ENCODE data around the gene PRCC.
"Not testable (repeated sequence)": the region's sequence is repeated elsewhere in the genome, so short reads cannot be mapped to it uniquely, and the experiment has no call there.

Gene PRCC

DNA sequence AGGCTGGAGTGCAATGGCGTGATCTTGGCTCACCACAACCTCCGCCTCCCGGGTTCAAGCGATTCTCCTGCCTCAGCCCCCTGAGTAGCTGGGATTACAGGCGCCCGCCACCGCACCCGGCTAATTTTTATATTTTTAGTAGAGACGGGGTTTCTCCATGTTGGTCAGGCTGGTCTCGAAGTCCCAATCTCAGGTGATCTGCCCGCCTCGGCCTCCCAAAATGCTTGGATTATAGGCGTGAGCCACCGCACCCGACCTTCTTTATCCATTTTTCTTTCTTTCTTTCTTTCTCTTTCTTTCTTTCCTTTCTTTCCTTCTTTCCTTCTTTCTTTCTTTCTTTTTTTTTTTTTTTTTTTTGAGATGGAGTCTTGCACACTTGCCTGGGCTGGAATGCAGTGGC, 2.2 kb upstream of the PRCC start:
- not testable (repeated sequence) for DNase-seq (ENCODE audit: low read depth, low spot score)

- DNase-seq (ENCODE audit: low read depth, low spot score): no peak
These were observed 1.7 kb upstream of the PRCC start for GRCh38 chr1:156765666-156766065.

DNA sequence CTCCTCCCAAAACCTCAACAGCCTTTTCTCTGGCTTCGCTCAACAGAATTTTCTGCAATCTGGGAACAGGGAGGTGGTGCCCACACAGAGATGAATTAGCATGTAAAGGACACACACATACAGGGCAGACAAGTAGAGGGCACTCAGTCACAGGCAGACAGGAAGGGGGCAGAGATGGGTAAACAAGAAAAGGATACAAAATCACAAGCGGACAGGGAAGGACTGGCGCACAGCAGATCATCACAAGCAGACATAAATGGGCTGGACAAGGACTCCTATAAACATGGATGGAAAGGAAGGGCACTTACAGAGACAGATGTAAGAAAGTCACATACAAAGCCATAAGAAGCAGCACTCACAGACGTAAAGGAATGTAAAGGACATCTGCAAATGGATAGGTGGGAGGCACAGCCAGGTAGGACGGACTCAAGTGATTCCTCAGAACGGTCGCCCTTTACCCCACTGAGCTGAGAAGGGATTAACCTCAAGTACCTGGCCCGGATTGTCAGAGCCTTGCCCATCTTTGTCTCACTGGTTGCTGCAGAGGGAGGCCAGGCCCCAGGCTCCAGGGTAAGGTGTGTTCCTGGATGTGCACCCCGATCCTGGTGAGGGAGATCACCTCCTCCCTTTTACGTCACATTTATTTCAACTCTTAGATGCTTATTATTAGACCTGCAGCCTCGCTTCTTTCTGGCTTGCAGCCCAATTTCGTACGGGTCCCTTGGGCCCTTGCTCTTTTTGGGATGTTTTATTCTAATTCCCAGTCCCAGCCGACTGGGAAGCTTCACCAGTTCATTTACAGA, 836 bp upstream of the PRCC start:
- DNase-seq (ENCODE audit: low read depth, low spot score): no peak

- DNase-seq (ENCODE audit: low read depth, low spot score): no peak
These were observed 707 bp downstream of the PRCC start for GRCh38 chr1:156767879-156768604.

DNA sequence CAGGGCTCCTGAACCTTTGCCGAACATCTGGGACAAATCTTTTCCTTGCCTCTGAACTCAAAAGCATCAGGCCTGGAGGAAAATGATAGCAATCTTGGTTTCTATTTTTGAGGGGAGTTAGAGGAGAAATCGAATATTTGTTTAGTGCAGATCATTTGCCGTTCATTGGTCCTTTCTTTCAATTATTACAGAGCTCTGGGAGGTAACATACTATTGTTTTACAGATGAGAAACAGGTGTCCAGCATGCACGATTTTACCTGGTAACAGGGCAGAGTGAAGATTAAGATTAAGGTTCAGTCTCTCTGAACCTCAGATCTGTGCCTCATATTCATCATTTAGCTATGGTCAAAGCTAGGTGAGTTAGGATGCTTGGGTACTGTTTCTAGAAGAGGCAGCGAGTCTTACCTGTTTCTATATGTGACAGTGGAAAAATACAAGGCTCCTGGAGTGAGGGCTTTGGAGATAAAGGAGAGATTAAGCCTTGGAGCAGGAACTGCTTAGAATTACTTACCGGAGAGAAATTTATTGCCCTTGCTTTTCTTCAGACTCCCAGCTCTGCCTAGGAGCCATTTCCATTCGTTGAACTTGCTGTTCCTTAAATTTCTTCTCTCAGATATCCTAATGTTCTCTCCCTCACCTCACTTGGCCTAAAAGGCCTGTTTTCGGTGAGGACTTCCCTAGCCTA, 1.4 kb downstream of the PRCC start:
- no peak for DNase-seq (ENCODE audit: low read depth, low spot score)

DNA sequence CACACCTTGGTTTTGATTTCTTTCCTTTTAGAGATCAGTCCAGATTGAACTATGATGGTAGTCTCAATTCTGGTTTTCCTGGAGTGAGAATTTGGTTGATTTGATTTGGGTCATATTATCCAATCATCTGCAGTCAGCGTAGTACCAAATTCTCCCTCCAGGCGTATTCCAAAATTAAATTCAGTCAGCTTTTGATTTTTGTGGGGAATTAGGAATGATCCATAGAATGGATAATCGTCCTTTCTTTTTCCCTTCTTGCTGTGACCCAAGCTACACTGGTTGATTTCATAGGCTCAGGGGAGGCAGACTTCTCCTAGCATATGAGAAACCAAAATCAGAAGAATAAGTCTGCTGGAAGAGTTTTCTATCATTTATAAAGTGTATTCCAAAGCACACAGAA, 4.9 kb downstream of the PRCC start:
- DNase-seq (ENCODE audit: low read depth, low spot score): no peak

DNA sequence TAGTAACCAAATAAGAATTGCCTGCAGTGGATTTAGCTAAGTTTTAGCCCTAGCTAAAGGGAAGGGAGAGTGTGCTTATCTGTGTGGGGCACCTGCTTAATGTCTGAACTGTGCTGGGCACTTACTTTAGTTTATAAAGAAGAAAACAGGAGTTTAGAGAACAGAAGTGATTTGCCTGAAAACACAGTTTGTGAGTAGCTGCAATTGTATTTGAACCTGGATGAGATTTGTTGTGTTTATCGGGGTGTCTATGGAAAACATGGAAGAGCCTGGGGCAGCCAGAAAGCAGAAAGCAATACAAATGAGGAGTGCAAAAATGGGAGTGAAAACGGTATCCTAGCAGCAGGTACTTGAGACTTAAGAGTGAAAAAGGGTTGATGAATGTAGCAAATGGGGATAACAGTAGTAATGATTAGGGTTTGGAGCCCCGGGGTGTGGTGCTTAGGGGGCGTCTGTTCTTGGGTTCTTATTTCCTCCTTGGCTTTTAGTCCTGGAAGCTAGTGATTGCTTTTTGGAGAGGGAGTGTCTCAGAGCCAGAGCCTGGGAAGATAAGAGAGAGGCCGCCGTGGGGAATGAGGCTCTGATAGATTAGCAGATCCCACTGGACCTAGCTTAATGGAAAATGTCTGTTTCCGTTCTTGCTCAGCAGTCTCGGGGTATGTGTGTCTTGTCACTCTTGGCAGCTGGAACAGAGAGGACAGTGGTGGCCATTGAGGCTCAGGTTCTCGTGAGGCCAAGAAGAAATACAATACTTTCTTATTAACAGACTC, 5.6 kb downstream of the PRCC start:
- no peak for DNase-seq (ENCODE audit: low read depth, low spot score)

- DNase-seq (ENCODE audit: low read depth, low spot score): no peak
These were observed 6.3 kb downstream of the PRCC start for GRCh38 chr1:156773607-156774006.

DNA sequence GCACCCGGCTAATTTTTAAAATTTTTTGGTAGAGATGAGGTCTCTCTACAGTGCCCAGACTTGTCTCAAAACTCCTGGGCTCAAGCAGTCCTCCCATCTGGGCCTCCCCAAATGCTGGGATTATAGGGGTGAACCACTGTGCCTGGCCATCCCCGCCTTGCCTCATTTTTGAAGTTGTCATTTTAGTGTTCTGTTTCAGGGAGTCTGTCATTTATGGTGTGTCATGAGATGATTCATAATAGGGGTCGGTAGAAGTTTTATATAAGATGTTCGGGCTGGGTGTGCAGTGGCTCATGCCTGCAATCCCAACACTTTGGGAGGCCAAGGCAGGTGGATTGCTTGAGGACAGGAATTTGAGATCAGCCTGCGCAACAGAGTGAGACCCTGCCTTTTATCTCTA, 8.5 kb downstream of the PRCC start:
- no peak for DNase-seq (ENCODE audit: low read depth, low spot score)

- DNase-seq (ENCODE audit: low read depth, low spot score): no peak
These were observed 9.6 kb downstream of the PRCC start for GRCh38 chr1:156776942-156777341.

DNA sequence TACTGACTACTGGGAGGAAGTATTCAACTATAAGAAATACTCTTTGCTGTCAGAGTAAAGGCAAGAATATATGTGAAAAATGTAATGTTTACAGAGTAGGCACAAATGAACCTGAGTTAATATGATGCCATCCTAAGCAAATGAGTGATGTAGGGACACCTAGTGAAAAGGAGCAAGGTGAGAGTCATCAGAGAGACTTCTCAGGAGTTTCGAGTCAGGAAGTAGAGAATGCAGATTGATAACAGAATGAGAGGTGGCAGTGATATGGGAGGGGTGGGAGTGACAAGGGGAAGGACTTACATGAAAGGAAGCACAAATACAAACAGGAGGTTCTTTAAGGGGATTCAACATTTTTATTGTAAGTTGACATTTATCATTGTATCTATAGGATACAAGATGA, 10.2 kb downstream of the PRCC start:
- DNase-seq (ENCODE audit: low read depth, low spot score): no peak

GRCh38 chr1:156781585-156782186, 14.4 kb downstream of the PRCC start:
- no peak for DNase-seq (ENCODE audit: low read depth, low spot score)

DNA sequence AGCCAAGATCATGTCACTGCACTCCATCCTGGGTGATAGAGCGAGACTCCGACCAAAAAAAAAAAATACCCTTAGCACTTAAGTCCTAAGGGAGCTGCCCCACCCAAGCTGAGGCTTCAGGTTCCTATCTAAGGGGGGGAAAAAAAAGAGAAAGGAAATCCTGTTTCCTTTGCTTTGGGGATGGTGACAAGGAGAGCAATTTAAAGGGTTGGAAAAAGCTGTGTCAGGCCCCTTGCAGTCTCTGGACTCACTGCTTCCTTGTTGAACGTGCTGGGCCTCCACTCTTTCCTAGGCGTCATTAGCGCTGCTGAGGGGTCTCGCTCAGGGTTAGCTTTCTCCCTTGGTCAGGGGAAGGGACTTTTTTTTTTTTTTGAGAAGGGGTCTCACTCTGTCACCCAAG, 18.1 kb downstream of the PRCC start:
- no peak for DNase-seq (ENCODE audit: low read depth, low spot score)

DNA sequence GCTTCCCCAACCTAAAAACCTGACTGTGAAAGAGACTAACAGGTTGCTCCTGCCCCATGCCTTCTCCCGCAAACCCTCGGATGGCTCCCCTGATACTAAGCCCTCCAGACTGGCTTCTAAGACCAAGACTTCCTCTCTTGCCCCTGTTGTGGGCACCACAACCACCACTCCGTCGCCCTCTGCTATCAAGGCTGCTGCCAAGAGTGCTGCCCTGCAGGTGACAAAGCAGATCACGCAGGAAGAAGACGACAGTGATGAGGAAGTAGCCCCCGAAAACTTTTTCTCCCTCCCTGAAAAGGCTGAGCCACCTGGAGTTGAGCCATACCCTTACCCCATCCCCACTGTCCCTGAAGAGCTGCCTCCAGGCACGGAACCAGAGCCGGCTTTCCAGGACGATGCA, 19.3 kb downstream of the PRCC start:
- no peak for DNase-seq (ENCODE audit: low read depth, low spot score)

DNA sequence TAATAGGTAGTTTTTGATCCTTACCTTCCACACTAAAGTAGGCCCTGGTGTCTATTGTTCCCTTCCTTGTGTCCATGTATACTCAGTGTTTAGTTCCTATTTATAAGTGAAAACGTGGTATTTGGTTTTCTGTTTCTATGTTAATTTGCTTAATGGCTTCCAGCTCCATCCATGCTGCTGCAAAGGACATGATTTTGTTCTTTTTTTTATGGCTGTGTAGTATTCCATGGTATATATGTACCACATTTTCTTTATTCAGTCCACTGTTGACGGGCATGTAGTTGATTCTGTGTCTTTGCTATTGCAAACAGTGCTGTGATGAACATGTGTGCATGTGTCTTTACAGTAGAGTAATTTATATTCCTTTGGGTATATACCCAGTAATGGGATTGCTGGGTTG, 20.8 kb downstream of the PRCC start:
- no peak for DNase-seq (ENCODE audit: low read depth, low spot score)

GRCh38 chr1:156789621-156790318, 22.4 kb downstream of the PRCC start:
- DNase-seq (ENCODE audit: low read depth, low spot score): no peak

GRCh38 chr1:156794506-156795373, 27.4 kb downstream of the PRCC start:
- no peak for DNase-seq (ENCODE audit: low read depth, low spot score)

DNA sequence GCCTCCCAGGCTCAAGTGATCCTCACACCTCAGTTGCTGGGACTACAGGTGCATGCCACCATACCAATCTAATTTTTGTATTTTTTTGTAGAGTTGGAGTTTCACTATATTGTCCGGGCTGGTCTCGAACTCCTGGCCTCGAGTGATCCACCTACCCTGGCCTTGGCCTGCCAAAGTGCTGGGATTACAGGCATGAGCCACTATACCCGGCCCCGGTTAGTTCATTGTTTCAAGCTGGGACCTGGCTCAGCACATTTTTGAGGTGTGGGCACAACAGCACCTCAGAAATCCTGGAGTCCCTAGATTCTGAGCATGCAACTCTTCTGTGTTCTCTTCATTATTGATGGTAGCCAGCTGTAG, 28.0 kb downstream of the PRCC start:
- no peak for DNase-seq (ENCODE audit: low read depth, low spot score)

GRCh38 chr1:156795787-156796186, 28.5 kb downstream of the PRCC start:
- no peak for DNase-seq (ENCODE audit: low read depth, low spot score)
